Upper lobe of right lung (tissue), 1 donor: ENCODE data around the gene CDK5RAP2. TPM values are rescaled to one million over a fixed set of nuclear protein-coding genes. Genes with fewer than 3 reads are reported as not detected.

Experiments used
- ATAC-seq: fragments of 200-7000 bp; cut with Tn5 transposase; one replicate; pipeline ENCODE4 v1.9.1; 2020; ENCODE audit warnings: mild to moderate bottlenecking, moderate library complexity
- DNase-seq: peaks from one replicate; pipeline ENCODE4 v3.0.0-alpha.2; 2020
- H3K27ac ChIP-seq: fragments of 200-600 bp; one replicate; pipeline ENCODE4 v1.8.0; 2022
- H3K27me3 ChIP-seq: fragments of 200-600 bp; one replicate; pipeline ENCODE4 v1.8.0; 2022; ENCODE audit warnings: mild to moderate bottlenecking
- H3K36me3 ChIP-seq: fragments of 200-600 bp; one replicate; pipeline ENCODE4 v1.8.0; 2022
- H3K4me1 ChIP-seq: fragments of 200-600 bp; one replicate; pipeline ENCODE4 v1.8.0; 2022
- H3K4me3 ChIP-seq: fragments of 200-600 bp; one replicate; pipeline ENCODE4 v1.8.0; 2022; ENCODE audit warnings: mild to moderate bottlenecking
- H3K9me3 ChIP-seq: fragments of 200-600 bp; one replicate; pipeline ENCODE4 v1.8.0; 2022
- CTCF ChIP-seq: fragments of 200-600 bp; IDR thresholded peaks from one replicate; pipeline ENCODE4 v1.8.0; 2022; ENCODE audit warnings: antibody characterized with exemption
- intact Hi-C: fragments of 100-400 bp; cut with DNase I; formaldehyde crosslinking; loops from one replicate; pipeline ENCODE4 v1.11.0; 2022
- total RNA-seq: library from RNA; stranded (reverse); fragmentation: NEBNext Ultra II Directional; extraction: Animal tissue kit (Norgen Biotek cat#: 25700); gene quantifications from one replicate; pipeline ENCODE4 v1.2.1, GENCODE V29; 2021
- donor health status: DM: no; HTN: yes; CAD: no; lungs with severe emphysema.

The CDK5RAP2 gene
- total RNA-seq, 1 donor from 2014 or later = 54.2 TPM

DNA sequence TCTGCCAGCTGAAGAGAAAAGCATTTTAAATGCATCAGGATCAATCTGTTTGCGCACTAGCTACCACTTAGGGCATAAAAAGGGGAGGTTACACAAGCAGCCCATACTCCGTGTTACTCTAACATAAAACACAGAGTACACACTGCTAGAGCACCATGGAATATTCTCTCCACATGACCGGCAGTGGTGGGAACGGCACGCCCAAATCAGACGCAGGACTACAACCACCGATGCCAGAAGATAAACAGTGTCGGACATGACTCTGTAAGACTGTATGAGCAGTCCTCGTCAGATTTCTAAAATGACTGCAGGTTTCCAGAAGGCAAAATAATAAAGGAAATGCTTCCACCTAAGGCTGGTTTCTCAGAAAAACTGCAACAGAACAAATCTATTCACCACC is 40.0 kb downstream of the CDK5RAP2 start:
- no peak for TF ChIP-seq CTCF
- intact Hi-C loops = no loop called here
- no peak overlapping the region for H3K4me3 ChIP-seq
- no peaks in the 10 kb centered on the region for H3K9me3 ChIP-seq
- no peaks in the 10 kb centered on the region for H3K27me3 ChIP-seq
- H3K4me1 ChIP-seq = peaks cover 4% of the 10 kb centered on the region
- H3K27ac ChIP-seq = no peak overlapping the region
- no peak for ATAC-seq
- DNase-seq = no peak
- peaks cover 89% of the 10 kb centered on the region for H3K36me3 ChIP-seq

- TF ChIP-seq CTCF = no peak
Observed at GRCh38 chr9:120538339-120538738, 41.6 kb downstream of the CDK5RAP2 start.

GRCh38 chr9:120536949-120537640 is 42.9 kb downstream of the CDK5RAP2 start:
- H3K27ac ChIP-seq = no peak overlapping the region
- no peak for ATAC-seq

More at GRCh38 chr9:120538339-120538738, 41.6 kb downstream of the CDK5RAP2 start:
- intact Hi-C loops = no loop called here
- ATAC-seq (no peak), DNase-seq (no peak)
- Histone ChIP-seq H3K27ac (no peak overlapping the region), H3K9me3 (no peaks in the 10 kb centered on the region), H3K27me3 (no peaks in the 10 kb centered on the region), H3K4me3 (no peak overlapping the region), H3K36me3 (peaks cover 85% of the 10 kb centered on the region), H3K4me1 (peaks cover 4% of the 10 kb centered on the region)

GRCh38 chr9:120536094-120536493 is 43.9 kb downstream of the CDK5RAP2 start:
- intact Hi-C loops = no loop called here
- no peaks in the 10 kb centered on the region for H3K27me3 ChIP-seq
- no peak for TF ChIP-seq CTCF
- ATAC-seq = no peak
- H3K27ac ChIP-seq = no peak overlapping the region
- DNase-seq = no peak
- H3K4me3 ChIP-seq = no peak overlapping the region
- H3K36me3 ChIP-seq = peaks cover 64% of the 10 kb centered on the region
- H3K4me1 ChIP-seq = peaks cover 4% of the 10 kb centered on the region
- no peaks in the 10 kb centered on the region for H3K9me3 ChIP-seq

More at GRCh38 chr9:120536949-120537640, 42.9 kb downstream of the CDK5RAP2 start:
- intact Hi-C loops = no loop called here
- H3K27me3 ChIP-seq = no peaks in the 10 kb centered on the region
- no peak for DNase-seq
- H3K4me1 ChIP-seq = peaks cover 4% of the 10 kb centered on the region
- H3K4me3 ChIP-seq = no peak overlapping the region
- H3K9me3 ChIP-seq = no peaks in the 10 kb centered on the region
- no peak for TF ChIP-seq CTCF
- peaks cover 74% of the 10 kb centered on the region for H3K36me3 ChIP-seq

- Histone ChIP-seq H3K4me1 (peaks cover 4% of the 10 kb centered on the region), H3K4me3 (no peak overlapping the region), H3K36me3 (peaks cover 59% of the 10 kb centered on the region), H3K27me3 (no peaks in the 10 kb centered on the region), H3K9me3 (no peaks in the 10 kb centered on the region), H3K27ac (no peak overlapping the region)
- no peak for DNase-seq
- TF ChIP-seq CTCF = no peak
- intact Hi-C loops = no loop called here
- no peak for ATAC-seq
Observed at GRCh38 chr9:120534266-120534665, 45.7 kb downstream of the CDK5RAP2 start.

GRCh38 chr9:120532891-120533290 is 47.1 kb downstream of the CDK5RAP2 start:
- intact Hi-C loops = no loop called here
- peak; percentile 3 for ATAC-seq
- H3K4me1 ChIP-seq = no peaks in the 10 kb centered on the region
- no peak for TF ChIP-seq CTCF
- no peak overlapping the region for H3K4me3 ChIP-seq
- H3K27me3 ChIP-seq = no peaks in the 10 kb centered on the region
- peak overlapping the region; percentile 51 for H3K27ac ChIP-seq
- H3K9me3 ChIP-seq = no peaks in the 10 kb centered on the region
- peaks cover 60% of the 10 kb centered on the region for H3K36me3 ChIP-seq
- DNase-seq = no peak
